Measurements from ENCODE around the gene ANKS4B. TPM values are rescaled to one million over a fixed set of nuclear protein-coding genes. Genes with fewer than 3 reads are reported as not detected.

Gene ANKS4B
- total and polyA plus RNA-seq, 2 donors (not counting 3 experiments of a cell fraction or from before 2014, with no cell fraction given), result not detected

GRCh38 chr16:21263640-21264570 is 30.4 kb downstream of the ANKS4B start:
- Histone ChIP-seq H3K9ac (replicated peaks; ENCODE audit: extremely low read depth, insufficient read depth, low read length) (no peak overlapping the region), H3K4me2 (ENCODE audit: insufficient read depth, low read length) (no peak overlapping the region), H3K9me1 (replicated peaks; ENCODE audit: control insufficient read depth, extremely low read depth, insufficient read depth, low read length) (no peaks in the 10 kb centered on the region), H2AFZ (ENCODE audit: low read depth, low read length) (no peak overlapping the region), H3K27me3 (ENCODE audit: control insufficient read depth in 2 of 2, insufficient read depth in 2 of 2, low read length in 2 of 2) (peaks cover 0 to 3% of the 10 kb centered on the region in 2 experiments), H3K36me3 (ENCODE audit: control insufficient read depth in 2 of 2, extremely low read depth in 1 of 2, insufficient read depth in 2 of 2, low read length in 2 of 2) (no peaks in the 10 kb centered on the region), H3K4me3 (replicated peaks in 1 of 3; ENCODE audit: insufficient read depth in 1 of 3, low read depth in 1 of 3, low read length in 3 of 3) (no peak overlapping the region), H3K79me2 (ENCODE audit: control insufficient read depth, insufficient read depth, low read length) (no peaks in the 10 kb centered on the region), H4K20me1 (replicated peaks; ENCODE audit: control insufficient read depth, extremely low read depth, insufficient read depth, low read length) (no peaks in the 10 kb centered on the region), H3K4me1 (ENCODE audit: control insufficient read depth, extremely low read depth, insufficient read depth, low read length) (no peaks in the 10 kb centered on the region), H3K27ac (ENCODE audit: insufficient read depth, low read depth, low read length) (no peak overlapping the region), H3K9me3 (replicated peaks; ENCODE audit: control insufficient read depth, insufficient read depth, low read length) (no peaks in the 10 kb centered on the region)
- dilution Hi-C loops (cut with MboI; ENCODE audit: extremely low pct_ligation_motif_present, low sequenced_read_pairs), result no loop called here
- no peak for FAIRE-seq
- intact Hi-C loops (cut with micrococcal nuclease), result no loop called here
- DNase-seq (ENCODE audit: low read depth, low spot score), result peak; percentile 9
- ChIA-PET POLR2A (no interaction called here), CTCF (no interaction called here)
- no peak for TF ChIP-seq POLR2AphosphoS5 (IDR thresholded peaks at IDR 0.05; ENCODE audit: insufficient read depth, low read depth, low read length)
- TF ChIP-seq GATA2 (IDR thresholded peaks at IDR 0.05; ENCODE audit: insufficient read depth, insufficient read length, low read depth, low read length), result no peak
- TF ChIP-seq POLR2A (IDR thresholded peaks at IDR 0.05; ENCODE audit: low read depth, low read length), result no peak
- BruUV-seq (replicated peaks), result no TSS peak

DNA sequence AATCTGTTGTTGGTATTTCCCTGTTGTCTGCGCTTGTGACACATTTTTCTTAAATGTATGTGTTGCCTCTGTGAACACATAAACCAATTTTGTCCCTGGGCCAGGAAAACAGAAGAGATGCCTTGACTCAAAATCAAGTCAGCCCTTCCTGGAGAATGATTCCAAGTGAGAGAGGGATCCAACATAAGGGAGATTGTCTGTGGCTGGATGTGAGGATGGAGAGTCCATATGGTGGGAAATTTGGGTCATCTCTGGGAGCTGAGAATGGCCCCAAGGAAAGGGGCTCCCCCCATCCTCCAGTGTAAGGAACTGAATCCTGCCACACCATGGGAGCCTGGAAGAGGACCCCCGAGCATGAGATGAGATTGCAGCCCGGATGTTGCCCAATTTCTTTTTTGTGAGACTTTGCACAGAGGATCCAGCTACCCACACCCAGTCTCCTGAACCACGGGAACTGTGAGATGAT is 31.1 kb downstream of the ANKS4B start:
- Histone ChIP-seq H3K27me3 (ENCODE audit: control insufficient read depth in 2 of 2, insufficient read depth in 2 of 2, low read length in 2 of 2) (peaks cover 0 to 3% of the 10 kb centered on the region in 2 experiments), H3K9ac (replicated peaks; ENCODE audit: extremely low read depth, insufficient read depth, low read length) (no peak overlapping the region), H3K36me3 (ENCODE audit: control insufficient read depth in 2 of 2, extremely low read depth in 1 of 2, insufficient read depth in 2 of 2, low read length in 2 of 2) (no peaks in the 10 kb centered on the region), H3K9me3 (replicated peaks; ENCODE audit: control insufficient read depth, insufficient read depth, low read length) (no peaks in the 10 kb centered on the region), H3K4me1 (ENCODE audit: control insufficient read depth, extremely low read depth, insufficient read depth, low read length) (no peaks in the 10 kb centered on the region), H4K20me1 (replicated peaks; ENCODE audit: control insufficient read depth, extremely low read depth, insufficient read depth, low read length) (no peaks in the 10 kb centered on the region), H3K9me1 (replicated peaks; ENCODE audit: control insufficient read depth, extremely low read depth, insufficient read depth, low read length) (no peaks in the 10 kb centered on the region), H3K27ac (ENCODE audit: insufficient read depth, low read depth, low read length) (no peak overlapping the region), H3K79me2 (ENCODE audit: control insufficient read depth, insufficient read depth, low read length) (no peaks in the 10 kb centered on the region), H3K4me2 (ENCODE audit: insufficient read depth, low read length) (no peak overlapping the region), H2AFZ (ENCODE audit: low read depth, low read length) (no peak overlapping the region), H3K4me3 (replicated peaks in 1 of 3; ENCODE audit: insufficient read depth in 1 of 3, low read depth in 1 of 3, low read length in 3 of 3) (no peak overlapping the region)
- ChIA-PET CTCF (interaction anchor here (2.3 kb wide), 1 partner anchor 11 kb away, joined by 7 read pairs; no protein-coding TSS in a partner anchor), POLR2A (no interaction called here)
- no peak for DNase-seq (ENCODE audit: low read depth, low spot score)
- TF ChIP-seq EZH2 (IDR thresholded peaks at IDR 0.05; ENCODE audit: borderline replicate concordance, low read depth, low read length, severe bottlenecking) (no peak), POLR2A (IDR thresholded peaks at IDR 0.05; ENCODE audit: low read depth, low read length) (no peak), CTCF (IDR thresholded peaks at IDR 0.05; ENCODE audit: extremely low read depth in 1 of 2, insufficient read depth in 1 of 2, low read depth in 1 of 2, low read length in 2 of 2) (no peak), GATA2 (IDR thresholded peaks at IDR 0.05; ENCODE audit: insufficient read depth, insufficient read length, low read depth, low read length) (no peak), MYC (IDR thresholded peaks at IDR 0.05; ENCODE audit: low read depth, low read length) (no peak), POLR2AphosphoS5 (IDR thresholded peaks at IDR 0.05; ENCODE audit: insufficient read depth, low read depth, low read length) (no peak), FOS (IDR thresholded peaks at IDR 0.05; ENCODE audit: borderline replicate concordance, insufficient read depth, low read length) (no peak), JUN (IDR thresholded peaks at IDR 0.05; ENCODE audit: borderline replicate concordance, insufficient read depth, insufficient read length, low read depth) (no peak)
- TF ChIP-seq, protein P1, sequence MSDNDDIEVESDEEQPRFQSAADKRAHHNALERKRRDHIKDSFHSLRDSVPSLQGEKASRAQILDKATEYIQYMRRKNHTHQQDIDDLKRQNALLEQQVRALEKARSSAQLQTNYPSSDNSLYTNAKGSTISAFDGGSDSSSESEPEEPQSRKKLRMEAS (IDR thresholded peaks at IDR 0.05; ENCODE audit: insufficient read depth, insufficient read length), result no peak
- intact Hi-C loops (cut with micrococcal nuclease), result no loop called here
- dilution Hi-C loops (cut with MboI; ENCODE audit: extremely low pct_ligation_motif_present, low sequenced_read_pairs), result no loop called here
- BruUV-seq (replicated peaks), result no TSS peak
- no peak for FAIRE-seq

Data from endothelial cell of umbilical vein (primary cell).